GM19324 (cell line): ENCODE results near the gene SGF29.
"Not testable (repeated sequence)": the region's sequence is repeated elsewhere in the genome, so short reads cannot be mapped to it uniquely, and the experiment has no call there.

Experiments
- ATAC-seq: cut with Tn5 transposase; IDR thresholded peaks from one replicate; pipeline ENCODE4 v1.9.1; 2021; ENCODE audit warnings: mild to moderate bottlenecking, moderate library complexity; ENCODE audit not compliant: unreplicated experiment, low FRiP score

Gene SGF29

DNA sequence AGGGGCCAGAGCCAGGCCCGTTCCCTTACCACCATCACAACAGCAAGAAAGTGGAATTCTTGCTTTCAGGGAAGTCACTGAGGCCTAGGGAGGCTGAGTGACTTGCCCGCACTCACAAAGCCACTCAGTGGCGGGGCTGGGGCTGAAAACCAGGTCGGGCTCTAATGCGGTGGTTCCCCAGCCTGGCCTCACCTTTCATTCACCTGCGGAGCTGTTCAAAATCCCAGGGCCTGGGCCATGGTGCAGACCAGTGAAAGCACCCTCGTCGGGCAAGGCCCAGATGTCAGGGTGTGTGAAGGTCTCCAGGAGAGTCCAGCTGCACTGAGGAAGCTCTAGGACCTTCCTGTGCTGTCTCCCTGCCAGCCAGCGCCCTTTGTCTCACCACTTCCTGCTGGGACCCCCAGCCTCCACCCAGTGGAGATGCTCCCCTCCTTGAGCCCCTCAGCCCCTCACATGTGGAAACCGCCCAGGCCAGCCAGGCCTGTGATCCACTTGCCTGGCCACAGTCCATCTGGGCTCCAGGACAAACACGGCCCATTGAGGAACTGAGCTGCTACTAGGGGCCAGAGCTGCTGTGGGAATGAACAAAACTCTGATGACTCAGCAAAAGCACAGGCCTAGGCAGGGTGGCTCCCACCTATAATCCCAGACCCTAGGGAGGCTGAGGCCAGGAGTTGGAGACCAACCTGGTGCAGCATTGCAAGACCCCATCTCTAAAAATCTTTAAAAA lies 55.3 kb downstream of the SGF29 start:
- not testable (repeated sequence) for ATAC-seq

DNA sequence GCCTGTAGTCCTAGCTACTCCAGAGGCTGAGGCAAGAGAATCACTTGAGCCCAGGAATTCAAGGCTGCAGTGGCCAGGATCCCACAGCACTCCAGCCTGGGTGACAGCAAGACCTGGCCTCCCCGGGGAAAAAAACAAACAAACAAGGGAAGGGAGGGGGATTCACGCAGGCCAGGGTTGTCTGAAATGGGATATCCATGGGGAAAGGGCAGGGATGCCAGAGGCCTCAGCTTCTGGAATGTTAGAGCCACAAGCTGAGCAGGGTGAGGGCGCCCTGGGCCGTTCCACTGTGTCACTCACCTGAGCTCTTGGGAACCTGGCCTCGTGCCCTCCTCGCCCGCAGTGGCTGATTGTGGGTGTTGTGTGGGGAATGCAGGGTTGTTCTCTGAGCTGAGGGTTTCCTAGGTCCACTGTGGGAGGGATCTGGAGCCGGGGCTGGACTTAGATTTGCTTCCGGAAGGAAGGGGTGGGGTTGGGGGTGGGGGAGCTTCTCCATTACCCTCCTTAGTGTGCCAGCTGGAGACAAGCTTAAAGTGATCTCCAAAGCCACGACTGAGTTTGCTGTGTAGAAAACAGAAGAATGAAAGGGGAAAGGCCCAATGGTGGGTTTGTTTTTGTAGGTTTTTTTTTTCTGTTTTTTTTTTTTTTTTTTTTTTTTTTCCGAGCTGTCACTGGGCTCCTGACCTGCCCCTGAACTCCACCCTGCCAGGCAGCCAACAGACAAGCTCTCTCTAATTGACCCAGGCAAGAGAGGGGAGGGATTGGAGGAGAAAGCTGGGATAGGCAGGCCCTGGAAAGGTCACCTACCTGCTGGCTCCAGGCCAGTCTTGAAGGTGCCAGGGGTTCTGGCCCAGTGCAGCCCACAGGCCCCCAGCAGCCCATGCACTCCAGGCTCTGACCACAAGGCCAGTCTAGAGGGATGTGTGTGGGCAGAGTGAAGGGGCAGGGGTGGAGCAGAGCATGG lies 56.2 kb downstream of the SGF29 start, which contains the start of gene SULT1A1:
TSS of gene SULT1A1 (minus strand) at position 414 of the 964 bp plus-strand sequence. CDS start 1,189 bp downstream, outside the sequence.
- no peak for ATAC-seq

DNA sequence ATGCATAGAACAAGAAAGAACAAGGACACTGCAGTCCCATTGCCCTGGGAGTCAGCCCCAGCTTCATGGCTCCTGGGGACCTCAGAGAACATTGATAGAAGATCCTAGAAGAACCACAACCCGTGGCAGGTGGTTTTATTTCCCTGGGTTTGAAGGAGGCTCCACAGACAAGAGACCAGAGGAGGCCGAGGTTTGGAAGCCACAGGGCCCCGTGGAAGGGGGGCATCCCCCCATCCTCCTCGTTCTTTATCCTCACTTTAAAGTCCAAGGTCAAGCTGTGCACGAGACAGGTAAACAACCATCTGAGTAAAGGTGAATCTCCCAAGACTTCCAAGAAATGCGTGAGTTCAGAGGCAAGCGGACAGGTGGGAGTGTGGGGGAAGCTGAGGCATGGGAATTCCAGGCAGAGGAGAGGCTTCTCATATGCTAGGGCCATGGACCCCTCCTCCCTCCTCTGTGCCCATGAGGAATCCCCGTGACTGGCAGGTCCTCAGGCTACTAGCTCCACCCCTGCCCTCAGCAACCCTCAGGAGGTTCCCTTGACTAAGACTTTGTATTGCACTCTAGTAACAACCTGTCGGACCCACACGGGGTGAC lies 57.0 kb downstream of the SGF29 start:
- ATAC-seq: no peak

DNA sequence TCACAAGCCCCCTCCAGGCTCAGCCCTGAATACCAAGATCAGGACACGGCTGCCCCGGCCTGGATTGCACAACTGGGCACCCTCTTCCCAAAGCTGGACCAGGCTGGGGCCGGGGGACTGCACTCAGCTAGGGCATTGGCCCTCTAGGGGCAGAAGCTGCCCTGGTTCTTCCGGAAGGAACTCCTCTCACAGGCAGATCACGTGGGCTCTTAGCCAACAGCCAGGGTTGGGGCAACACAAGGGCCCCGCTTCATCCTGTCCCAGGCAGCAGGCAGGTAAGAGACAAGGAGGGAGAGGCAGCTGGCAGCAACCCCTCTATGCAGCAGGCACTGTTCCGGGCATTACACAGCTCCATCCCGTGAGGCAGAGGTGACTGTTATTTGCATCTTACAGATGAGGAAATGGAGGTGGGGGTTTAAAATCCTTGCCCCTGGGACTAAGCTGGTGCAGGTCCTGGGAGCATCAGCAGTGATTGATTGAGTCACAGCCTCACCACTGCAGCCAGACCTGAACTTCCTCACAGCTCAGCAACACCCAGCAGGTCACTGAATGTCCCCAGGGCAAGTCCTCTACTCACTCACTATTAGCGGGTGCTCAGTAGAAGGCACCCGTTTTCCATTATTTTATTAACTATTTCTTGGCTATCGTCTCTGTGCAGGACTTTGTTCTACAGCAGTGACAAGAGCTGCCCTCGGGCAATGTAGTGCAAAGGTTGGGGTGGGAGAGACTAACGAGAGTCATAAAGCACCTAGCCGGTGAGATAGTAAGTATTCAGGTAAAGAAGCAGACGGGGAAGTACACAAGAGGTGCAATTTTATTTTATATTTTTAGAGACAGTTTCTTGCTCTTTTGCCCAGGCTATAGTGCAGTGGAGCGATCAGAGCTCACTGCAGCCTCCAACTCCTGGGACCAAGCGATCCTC lies 58.9 kb downstream of the SGF29 start:
- ATAC-seq: peak; percentile 53

DNA sequence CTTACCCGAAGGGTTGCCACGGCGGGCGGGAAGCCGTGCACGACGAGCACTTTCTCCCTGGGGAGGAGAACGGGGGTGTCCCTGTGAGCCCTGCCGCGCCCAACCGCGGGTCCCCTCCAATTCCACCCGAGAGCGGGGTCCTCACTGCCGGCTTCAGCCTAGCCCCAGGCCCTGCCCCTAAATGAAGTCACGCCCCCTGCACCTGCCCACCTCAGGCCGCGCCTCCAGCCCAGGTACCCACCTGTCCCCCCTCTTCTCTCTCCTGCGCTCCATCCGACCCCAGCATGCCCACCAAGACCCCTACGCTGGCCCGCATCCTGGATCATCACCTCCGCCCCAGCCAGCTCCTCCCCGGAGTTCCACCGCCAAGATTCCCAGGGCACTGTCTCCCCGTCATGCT lies 60.2 kb downstream of the SGF29 start:
- ATAC-seq: not testable (repeated sequence)

DNA sequence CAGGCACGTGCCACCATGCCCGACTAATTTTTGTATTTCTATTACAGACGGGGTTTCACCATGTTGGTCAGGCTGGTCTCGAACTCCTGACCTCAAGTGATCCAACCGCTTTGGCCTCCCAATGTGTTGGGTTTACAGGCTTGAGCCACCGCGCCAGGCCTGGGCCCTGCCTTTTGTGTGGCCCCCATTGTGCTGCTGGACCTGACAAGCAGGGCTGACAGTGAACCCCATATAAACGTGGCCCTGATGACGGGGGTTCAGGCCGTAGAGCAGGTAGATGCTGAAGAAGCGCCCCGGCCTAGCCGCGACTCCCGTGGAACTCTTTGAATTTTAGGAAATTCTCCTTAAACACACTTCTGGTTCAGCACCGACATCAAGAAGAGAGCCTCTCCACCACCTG lies 60.8 kb downstream of the SGF29 start:
- not testable (repeated sequence) for ATAC-seq

DNA sequence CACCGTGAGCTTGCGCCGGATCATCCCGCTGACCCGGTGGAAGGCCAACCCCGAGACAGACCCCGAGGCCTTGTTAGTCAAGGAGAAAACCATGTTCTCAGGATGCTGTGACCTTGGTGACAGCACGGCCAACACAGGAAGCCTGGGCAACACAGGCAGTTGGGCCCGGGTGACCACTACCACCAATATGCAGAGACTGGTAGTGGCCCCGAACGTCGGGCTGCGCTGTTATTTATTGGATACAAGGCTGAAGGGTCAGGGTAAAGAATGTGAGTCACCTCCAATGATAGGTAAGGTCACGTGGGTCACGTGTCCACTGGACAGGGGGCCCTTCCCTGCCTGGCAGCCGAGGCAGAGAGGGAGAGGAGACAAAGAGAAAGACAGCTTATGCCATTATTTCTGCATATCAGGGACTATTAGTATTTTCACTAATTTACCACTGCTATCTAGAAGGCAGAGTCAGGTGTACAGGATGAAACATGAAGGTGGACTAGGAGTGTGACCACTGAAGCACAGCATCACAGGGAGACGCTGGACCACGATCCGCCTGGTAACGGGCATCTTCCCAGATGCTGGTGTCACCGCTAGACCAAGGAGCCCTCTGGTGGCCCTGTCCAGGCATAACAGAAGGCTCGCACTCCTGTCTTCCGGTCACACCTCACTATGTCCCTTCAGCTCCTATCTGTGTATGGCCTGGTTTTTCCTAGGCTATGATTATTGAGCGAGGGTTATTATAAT lies 61.9 kb downstream of the SGF29 start:
- ATAC-seq: not testable (repeated sequence)

DNA sequence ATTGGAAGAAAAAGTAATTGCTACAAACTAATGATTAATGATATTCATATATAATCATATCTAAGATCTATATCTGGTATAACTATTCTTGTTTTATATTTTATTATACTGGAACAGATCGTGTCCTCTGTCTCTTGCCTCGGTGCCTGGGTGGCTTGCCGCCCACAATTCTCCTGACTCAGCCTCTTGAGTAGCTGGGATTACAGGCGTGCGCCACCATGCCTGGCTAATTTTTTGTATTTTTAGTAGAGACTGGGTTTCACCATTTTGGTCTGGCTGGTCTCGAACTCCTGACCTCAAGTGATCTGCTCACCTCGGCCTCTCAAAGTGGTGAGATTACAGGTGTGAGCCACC lies 62.5 kb downstream of the SGF29 start:
- ATAC-seq: not testable (repeated sequence)

DNA sequence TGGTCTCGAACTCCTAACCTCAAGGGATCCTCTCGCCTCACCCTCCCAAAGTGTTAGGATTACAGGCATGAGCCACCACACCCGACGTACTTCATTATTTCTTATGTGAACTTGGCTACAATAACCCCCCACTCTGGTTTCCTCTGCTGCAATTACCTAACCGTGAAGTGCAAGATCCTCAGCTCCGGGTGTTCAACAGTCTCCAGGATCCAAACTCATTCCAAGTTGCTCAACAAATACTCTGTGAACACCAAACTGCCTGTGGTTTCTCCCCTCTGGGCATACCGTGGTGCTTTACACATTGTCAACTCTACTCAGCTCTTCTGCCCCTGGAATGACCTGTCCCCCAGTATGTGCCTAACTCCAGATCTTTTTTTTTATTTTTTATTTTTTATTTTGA lies 62.9 kb downstream of the SGF29 start:
- ATAC-seq: no peak

DNA sequence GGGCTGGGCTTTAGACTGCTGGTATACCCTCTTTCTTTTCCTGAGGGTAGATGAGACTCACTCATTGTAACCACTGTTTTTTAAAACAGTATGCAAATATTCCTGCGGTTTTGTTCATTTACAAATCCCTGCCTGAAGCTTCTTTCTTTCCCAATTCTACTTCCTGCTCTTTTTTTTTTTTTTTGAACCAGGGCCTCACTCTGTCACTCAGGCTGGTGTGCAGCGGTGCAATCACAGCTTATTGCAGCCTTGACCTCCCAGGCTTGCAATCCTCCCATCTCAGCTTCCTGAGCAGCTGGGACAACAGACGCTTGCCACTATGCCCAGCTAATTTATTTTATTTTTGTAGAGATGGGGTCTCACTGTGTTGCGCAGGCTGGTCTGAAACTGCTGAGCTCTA lies 64.2 kb downstream of the SGF29 start:
- no peak for ATAC-seq

DNA sequence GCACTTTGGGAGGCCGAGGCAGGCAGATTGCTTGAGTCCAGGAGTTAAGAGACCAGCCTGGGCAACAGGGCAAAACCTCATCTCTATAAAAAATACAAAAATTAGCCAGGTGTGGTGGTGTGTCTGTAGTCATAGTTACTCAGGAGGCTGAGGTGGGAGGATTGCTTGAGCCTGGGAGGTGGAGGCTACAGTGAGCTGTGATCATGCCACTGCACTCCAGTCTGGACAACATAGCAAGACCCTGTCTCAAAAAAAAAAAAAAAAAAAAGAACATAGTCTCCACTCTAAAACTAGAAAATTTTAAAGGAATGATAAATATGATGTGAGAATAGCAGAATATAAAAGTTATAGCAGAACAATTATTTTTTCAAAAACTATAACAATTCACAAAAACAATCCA lies 66.6 kb downstream of the SGF29 start:
- not testable (repeated sequence) for ATAC-seq

DNA sequence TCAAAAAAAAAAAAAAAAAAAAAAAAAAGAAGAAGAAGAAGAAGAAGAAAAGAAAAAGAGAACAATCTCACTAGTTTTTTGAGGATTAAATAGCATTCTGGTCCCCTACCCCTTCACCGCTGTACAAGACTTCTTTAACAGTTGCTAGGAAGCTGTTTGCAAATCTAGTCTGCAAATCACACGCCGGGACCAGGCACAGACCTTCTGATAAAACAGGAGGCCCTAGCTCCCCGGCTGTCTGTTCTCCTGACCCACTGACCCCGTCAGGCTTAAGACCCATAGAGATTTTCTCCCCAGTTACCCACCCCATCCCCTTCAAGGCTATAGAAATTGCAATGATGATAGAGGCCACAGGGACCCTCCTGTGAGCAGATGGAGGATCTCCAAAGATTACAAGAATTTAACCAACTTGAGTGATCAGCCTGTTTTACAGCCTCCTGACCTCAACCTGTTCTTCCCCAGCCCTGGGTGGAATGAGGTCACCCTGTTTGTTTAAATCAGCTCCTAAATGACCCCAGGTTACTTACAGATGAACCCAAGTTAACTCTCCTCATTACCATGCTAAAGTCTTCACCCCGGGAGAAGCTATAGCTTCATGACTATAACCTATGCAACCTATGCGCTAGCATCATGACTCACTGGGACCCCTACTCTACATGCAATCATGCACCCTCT lies 67.9 kb downstream of the SGF29 start:
- no peak for ATAC-seq

DNA sequence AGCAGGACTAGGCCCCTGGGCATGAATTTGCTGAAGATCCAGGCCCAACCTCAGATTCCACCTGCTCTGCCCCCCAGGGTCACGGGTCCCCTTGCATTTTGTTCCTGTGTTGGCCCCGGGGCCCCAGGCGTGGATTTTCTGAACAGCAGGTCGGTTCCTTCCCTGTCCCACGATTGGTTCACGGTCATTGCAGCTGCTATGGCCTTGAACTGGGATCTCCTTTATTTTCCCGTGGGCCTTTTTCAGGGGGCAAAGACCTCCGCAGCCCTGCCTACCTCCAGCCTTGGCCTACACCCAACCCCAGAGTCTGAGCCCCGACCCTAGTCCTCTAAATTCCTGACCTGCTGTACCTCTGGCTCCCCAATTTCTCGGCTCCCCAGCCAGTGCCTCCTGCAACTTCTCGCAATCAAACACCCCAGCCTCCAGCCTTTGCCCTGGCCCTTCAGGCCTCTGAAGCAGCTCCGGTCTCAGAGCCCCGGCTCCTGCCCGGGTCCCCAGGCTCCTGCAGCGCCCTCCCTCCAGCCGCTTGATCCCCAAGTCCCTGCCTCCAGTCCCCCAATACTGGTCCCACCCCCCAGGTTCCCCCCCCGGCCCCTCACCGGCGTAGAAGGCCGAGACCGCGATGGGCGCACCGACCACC lies 68.9 kb downstream of the SGF29 start:
- ATAC-seq: not testable (repeated sequence)

DNA sequence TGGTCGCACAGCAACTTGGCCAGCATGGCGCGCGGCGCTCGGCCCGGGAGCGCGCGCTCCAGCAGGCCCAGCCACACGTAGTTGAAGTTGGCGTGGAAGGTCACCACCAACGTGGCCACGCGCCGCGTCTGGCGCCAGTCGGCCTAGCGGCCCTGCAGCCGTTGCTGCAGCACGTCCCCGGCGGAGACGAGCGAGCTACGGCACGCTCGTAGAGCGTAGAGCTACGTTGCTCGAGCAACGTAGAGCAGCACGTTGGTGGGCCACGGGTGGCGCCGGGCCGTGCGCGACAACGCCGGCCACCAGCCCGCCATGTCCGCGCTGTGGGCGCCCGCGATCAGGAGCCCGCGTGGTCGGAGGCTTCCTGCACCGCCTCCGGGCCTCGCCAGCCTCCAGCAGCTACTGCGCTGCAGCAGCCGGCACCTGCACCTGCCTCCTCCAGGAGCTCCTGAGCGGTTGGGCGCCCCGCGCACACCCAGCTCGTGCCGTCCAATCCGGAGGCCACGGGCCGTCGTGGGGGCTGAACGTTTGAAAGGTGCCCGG lies 69.5 kb downstream of the SGF29 start:
- ATAC-seq: no peak

DNA sequence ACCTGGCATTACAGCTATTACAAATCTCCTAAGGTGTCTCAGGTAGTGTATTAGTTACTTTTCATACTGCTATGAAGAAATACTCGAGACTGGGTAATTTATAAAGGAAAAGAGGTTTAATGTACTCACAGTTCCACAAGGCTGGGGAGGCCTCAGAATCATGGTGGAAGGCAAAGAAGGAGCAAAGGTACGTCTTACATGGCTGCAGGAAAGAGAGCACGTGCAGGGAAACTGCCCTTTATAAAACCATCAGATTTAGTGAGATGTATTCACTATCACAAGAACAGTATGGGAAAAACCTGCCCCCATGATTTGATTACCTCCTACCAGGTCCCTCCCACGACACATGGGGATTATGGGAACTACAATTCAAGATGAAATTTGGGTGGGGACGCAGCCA lies 77.2 kb downstream of the SGF29 start:
- ATAC-seq: not testable (repeated sequence)

DNA sequence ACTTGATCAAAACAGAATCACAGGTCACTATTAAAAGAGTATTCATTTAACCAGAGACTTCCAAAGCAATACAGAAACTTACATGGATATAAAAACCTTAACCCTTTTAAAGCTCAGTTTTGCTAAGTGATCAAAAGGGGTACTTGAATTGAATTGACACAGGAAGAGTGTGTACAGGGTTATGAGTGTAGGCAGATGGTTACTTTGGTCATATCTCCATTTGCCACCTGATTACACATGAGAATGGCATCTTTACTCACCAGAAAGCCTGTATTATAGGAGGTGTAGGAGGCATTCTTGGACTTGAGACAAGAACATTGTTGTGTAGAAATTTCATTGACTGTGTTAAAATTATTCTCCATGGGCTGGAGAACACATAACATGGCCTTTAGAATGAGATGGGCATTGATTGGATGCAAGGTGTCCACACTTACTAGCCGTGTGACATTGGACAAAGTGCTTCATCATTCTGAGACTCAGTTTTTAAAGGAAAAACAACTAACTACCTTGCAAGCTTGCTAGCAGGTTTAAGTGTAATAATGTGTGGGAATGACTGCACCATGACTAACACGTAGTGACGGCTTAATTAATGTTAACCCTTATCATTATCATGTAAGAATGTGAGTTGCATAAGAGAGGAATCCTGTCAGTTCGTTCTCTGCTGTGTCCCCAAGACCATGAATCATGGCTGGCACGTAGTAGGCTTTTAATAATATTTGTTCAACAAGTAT lies 82.5 kb downstream of the SGF29 start:
- ATAC-seq: not testable (repeated sequence)

DNA sequence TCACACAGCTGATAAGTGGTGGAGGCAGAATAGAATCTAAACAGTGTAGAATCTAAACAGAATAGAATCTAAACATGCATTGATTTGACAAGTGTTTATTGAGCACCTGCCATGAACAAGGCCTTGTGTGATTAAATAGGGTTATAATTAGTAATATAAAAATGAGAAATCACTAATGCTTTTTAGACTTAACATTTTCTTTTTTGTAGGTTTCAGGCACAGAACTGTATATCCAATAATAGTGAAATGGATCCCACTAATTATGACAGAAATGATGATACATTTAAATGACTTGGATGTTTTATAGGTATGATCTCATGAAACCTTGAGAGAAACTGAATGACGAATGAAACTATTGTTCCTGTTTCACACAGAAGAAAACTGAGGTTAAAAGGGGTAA lies 84.0 kb downstream of the SGF29 start, which contains the start of gene NPIPB8:
TSS of gene NPIPB8 (plus strand) at position 301 of the 400 bp plus-strand sequence. CDS start 296 bp downstream, outside the sequence.
- not testable (repeated sequence) for ATAC-seq
